Superior temporal gyrus (tissue), 1 donor: ENCODE results near the gene CNTNAP2.

Experiments
- DNase-seq: peaks from one replicate; pipeline ENCODE4 v3.0.0-alpha.2; 2016; ENCODE audit errors: extremely low spot score

The CNTNAP2 gene

GRCh38 chr7:148129023-148129422 lies 2012.4 kb downstream of the CNTNAP2 start:
- DNase-seq, result no peak

GRCh38 chr7:148135116-148135515 lies 2018.5 kb downstream of the CNTNAP2 start:
- DNase-seq, result no peak

- DNase-seq, result no peak
These were observed 2019.4 kb downstream of the CNTNAP2 start for GRCh38 chr7:148135997-148136396.

GRCh38 chr7:148142660-148143248 lies 2026.2 kb downstream of the CNTNAP2 start:
- peak; percentile 87 for DNase-seq

- no peak for DNase-seq
These were observed 2028.2 kb downstream of the CNTNAP2 start for GRCh38 chr7:148144827-148145226.

GRCh38 chr7:148146346-148146745 lies 2029.7 kb downstream of the CNTNAP2 start:
- DNase-seq, result no peak

- no peak for DNase-seq
These were observed 2030.8 kb downstream of the CNTNAP2 start for GRCh38 chr7:148147438-148147837.

GRCh38 chr7:148148456-148148855 lies 2031.9 kb downstream of the CNTNAP2 start:
- no peak for DNase-seq

GRCh38 chr7:148149730-148150129 lies 2033.1 kb downstream of the CNTNAP2 start:
- no peak for DNase-seq

- no peak for DNase-seq
These were observed 2035.2 kb downstream of the CNTNAP2 start for GRCh38 chr7:148151778-148152177.

- DNase-seq, result no peak
These were observed 2037.1 kb downstream of the CNTNAP2 start for GRCh38 chr7:148153616-148154284.

- no peak for DNase-seq
These were observed 2038.4 kb downstream of the CNTNAP2 start for GRCh38 chr7:148155000-148155399.

- no peak for DNase-seq
These were observed 2039.2 kb downstream of the CNTNAP2 start for GRCh38 chr7:148155826-148156225.

- no peak for DNase-seq
These were observed 2039.6 kb downstream of the CNTNAP2 start for GRCh38 chr7:148156233-148156632.

GRCh38 chr7:148159331-148159730 lies 2042.7 kb downstream of the CNTNAP2 start:
- no peak for DNase-seq

- no peak for DNase-seq
These were observed 2045.2 kb downstream of the CNTNAP2 start for GRCh38 chr7:148161776-148162175.

GRCh38 chr7:148162808-148163207 lies 2046.2 kb downstream of the CNTNAP2 start:
- DNase-seq, result no peak

GRCh38 chr7:148163246-148163645 lies 2046.6 kb downstream of the CNTNAP2 start:
- no peak for DNase-seq

GRCh38 chr7:148172920-148173319 lies 2056.3 kb downstream of the CNTNAP2 start:
- no peak for DNase-seq

GRCh38 chr7:148173369-148173768 lies 2056.8 kb downstream of the CNTNAP2 start:
- peak; percentile 49 for DNase-seq

- DNase-seq, result no peak
These were observed 2057.8 kb downstream of the CNTNAP2 start for GRCh38 chr7:148174376-148174775.

- no peak for DNase-seq
These were observed 2058.9 kb downstream of the CNTNAP2 start for GRCh38 chr7:148175512-148175911.

GRCh38 chr7:148177972-148178371 lies 2061.4 kb downstream of the CNTNAP2 start:
- no peak for DNase-seq

GRCh38 chr7:148180075-148180474 lies 2063.5 kb downstream of the CNTNAP2 start:
- peak; percentile 63 for DNase-seq
